Activated T-cell treated with anti-CD3 and anti-CD28 coated beads, Interleukin-2, amount 50 U/mL, for 1 hour (primary cell): ENCODE measurements around the gene NSF.
A peak's percentile ranks its signal among the peaks of the same experiment; 100 is the strongest.
"Not testable (repeated sequence)": the region's sequence is repeated elsewhere in the genome, so short reads cannot be mapped to it uniquely, and the experiment has no call there.

Experiments used
- DNase-seq: peaks from one replicate; pipeline ENCODE4 v3.0.0-alpha.2; 2020

NSF gene

DNA sequence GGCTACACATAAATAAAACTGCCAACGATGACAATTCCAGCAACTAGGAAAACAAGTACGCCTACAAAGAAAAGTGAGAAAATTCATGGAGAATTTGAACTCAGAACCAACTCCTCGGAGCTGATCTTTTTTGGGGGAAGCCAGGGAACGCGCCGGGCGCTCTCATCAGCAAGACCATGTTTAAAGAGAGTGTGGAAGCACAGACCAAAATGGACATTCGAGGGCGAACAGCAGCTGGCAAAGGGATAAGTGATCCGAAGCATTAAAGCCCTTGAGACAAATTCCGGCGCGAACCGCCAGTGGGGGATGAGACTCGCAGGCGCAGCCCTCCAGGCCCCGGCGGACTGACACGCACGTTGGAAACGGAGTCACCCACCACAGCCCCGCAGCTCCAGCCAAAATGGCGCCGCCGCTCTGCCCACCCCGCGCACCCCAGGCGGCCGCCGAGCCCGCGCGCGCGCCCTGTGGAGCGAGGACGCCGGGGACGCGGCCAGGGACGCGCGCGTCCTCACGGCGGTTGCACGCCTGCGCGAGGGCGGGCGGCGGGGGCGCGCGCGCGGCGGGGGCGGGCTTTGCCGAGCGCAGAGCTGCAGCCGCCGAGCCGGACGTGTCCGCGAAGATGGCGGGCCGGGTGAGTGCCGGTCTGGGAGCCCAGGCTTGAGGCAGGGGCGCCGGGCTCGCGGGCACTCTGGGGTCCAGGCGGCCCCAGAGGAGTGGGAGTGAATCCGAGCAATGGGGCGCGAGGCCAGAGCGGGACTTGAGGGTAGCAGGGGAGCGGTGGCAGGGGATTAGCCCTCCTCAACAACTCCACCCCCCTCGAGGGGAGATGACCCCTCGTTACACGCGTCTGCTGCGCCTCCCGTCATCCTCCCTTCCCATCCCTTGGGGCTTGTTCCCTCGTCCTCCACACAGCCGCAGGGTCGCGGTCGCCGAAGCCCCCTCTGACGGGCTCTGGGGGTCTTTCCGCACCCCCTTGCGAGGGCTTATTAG, at the start of gene NSF:
NSF (plus strand) TSS at position 513 of the 990 bp plus-strand sequence; CDS start at position 620, 107 bp downstream.
- not testable (repeated sequence) for DNase-seq

DNA sequence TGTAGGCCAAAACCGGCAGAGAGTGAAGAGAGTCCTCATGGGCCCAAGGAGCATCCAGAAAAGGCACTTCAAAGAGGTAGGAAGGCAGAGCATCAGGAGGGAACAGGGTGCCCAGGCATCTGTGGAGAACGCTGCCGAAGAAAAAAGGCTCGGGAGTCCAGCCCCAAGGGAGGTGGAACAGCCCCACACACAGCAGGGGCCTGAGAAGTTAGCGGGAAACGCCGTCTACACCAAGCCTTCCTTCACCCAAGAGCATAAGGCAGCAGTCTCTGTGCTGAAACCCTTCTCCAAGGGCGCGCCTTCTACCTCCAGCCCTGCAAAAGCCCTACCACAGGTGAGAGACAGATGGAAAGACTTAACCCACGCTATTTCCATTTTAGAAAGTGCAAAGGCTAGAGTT, 41.9 kb upstream of the NSF start:
- not testable (repeated sequence) for DNase-seq

DNA sequence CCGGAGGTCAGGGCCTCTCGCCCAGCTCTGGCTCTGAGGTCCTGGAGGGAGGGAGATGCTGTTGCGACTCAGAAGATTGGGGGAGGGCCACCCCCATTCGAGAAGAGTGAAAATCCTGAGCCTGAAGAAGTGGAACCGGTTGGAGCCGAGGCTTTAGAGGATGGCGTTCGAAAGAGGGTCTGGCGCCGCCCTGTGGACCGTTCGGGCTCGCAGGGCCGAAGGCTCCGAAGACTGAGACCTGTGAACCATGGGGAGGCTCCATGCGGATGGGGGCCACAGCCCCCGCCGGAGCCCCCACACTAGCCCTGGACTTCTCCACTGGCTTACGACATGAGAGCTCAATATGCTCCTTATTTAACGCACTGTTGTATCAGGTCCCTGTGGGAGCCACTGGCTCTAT, 31.3 kb upstream of the NSF start:
- not testable (repeated sequence) for DNase-seq

DNA sequence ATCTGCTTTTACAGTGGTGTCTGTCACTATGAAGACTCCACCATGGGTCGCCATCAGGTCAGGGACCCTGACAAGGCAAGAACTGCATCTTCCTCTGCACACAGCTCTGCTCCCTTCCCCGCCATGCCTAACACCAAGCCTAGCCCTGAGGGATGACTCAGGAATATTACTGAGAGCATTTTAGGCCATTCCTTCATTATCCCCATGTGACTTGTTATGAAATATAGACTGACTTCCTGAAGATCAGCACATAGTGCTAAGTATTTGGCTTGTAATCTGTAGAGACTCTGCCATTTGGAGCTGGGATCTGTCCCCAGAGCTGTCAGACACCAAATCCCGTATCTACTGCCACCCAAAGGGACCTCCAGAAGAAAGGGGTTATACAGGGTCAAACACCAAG, 30.4 kb upstream of the NSF start:
- not testable (repeated sequence) for DNase-seq

DNA sequence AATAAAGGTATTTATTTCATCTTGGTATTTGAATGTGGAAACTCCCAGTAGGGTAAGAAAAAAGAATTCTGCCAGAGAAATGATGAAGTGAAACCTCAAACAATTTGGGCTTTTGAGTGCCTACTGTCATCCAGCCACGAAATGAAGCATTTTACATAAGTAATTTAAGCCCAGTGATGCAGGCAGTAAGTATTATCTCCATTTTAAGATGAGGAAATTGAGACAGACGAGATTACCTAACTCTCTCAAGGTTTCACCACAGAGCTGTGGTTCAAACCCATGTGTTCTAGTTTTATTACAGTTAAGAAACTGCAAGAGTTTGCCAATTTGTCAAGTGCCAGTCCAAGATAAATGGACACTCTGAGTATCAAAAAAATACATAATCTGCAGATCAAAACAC, 24.2 kb upstream of the NSF start:
- DNase-seq = not testable (repeated sequence)

DNA sequence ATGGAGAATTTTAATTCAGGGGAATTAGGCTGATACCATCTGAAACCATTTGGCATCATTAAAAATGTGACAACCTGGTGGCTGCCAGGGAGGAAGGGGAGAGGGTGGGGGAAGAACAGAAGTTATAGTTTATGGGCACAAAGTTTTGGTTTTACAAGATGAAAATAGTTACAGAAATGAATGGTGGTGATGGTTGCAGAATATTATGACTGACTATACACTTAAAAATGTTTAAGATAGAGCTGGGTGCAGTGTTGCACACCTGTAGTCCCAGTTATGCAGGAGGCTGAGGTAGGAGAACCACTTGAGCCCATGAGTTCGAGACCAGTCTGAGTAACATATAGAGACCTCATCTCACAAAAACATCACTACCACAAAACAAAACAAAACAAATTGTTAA, 23.5 kb upstream of the NSF start:
- DNase-seq = not testable (repeated sequence)

DNA sequence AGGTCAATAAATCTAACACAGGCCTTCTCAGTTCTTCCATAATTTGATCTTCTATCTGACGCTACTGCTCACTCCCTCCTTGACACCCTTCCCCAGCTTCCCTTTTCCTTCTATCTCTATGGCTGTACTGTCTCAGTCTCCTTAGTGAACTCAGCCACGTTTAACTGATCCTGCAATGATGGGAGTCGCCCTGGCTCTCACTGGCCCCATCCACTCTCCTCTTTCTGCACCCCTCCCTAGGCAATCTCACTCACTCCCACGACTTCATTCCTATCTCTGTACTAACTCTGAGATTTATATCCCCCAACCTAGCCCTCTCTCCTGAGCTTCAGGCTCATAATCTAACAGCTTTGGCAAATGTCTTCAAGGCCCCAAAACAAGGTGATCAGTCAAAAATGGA, 18.7 kb upstream of the NSF start:
- not testable (repeated sequence) for DNase-seq

DNA sequence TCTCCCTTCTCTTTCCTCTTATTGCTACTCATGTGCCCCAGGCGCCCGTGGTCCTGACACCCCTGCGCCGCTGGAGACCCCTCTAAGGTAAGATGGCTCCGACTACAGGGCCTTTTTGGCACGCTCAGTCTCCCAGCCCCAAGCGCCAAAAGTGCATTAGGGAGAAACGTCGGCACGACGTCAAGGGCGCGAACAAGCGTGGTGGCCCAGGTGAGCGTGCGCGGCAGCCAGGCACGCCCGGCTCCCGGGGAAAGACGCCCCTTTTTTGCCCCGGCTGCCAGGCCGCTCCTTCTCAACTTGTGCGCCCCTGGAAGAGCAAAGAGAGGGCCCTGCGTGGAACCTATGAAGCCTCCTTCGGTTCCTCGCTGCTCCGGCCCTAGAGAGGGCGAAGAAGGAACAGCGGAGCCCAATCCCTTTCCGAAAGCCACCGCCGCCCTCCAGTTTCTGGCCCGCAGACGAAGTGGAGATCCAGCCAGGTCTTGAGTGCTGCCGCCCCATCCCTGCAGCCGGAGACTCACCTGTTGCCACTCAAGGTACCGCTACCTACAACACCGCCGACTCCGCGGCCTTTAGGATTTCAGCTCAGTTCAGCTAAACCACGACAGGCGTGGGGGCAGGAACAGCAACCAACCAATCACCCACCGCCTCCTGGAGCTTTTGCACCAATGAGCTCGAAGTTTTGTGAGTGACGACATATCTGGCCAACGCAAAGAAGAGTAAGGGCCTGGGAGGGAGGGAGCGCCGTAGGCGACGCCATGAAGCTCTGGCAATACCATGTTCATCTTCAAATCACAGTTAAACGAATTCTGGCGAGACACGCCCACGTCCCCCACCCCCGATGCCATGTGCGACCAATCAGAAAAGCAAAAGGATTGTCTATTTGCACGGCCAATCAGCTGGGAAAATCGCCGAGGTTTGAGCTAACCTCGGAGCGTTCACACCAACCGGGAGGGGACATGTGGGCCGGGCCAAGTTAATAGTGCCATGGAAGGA, 11.1 kb upstream of the NSF start, which contains the start of gene ARL17A:
ARL17A (minus strand) TSS at position 609 of the 993 bp plus-strand sequence. CDS start 3,369 bp downstream, outside the sequence.
- DNase-seq = peak; percentile 61

DNA sequence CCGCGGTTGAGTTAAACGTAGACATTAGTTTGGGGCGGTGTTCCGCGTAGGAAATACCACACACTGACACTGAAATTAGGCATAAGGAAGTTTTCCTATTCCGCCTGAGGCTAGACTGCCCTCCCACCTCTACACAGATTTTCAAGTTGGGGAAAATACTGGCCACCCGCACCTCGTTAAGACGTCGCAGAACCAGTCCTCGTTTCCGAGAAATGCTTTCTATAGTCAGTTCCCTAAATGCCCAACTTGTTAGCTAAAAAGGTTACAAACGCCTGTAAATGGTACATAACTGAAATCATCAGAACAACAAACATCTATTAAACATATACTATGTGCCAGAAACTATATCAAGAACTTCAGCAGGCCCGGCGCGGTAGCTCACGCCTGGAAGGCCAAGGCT, 10.4 kb upstream of the NSF start:
- DNase-seq = not testable (repeated sequence)

DNA sequence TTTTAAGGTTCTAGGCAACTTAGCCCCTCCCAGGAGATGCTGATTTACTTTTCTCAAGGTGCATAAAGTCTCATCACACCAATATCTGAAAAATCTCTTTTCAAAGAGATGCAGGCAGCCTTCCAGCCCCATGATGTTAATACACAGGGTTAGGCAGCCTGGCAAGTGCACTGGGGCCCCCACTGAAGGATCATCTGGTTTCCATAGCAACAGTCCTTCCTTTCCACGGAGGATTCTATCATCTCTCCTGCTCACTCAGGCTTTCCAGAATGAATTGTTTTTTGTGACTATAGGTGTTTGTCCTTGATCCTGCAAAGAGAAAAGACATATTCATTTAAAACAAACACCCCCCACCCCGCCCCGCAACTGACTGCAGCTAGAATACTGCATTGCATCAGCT, 5.0 kb upstream of the NSF start:
- not testable (repeated sequence) for DNase-seq

DNA sequence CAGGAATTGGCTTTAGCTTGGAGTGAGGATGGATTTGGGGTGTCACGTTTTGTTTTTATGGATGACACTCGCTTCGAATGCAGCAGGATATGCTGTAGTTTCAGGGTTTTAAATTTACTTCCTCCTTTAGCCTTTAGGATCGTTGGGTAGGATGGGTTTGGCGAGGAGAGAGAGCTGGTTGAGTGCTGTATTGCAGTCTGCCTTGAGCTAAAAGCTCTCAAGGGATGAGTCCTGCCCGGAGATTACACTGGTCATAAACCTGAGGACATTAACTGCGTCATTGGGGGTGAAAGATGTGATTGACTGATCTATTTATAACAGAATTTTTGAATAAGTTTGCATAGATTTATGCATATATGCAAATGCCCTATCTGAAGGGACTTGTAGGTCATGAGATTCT, 863 bp downstream of the NSF start:
- not testable (repeated sequence) for DNase-seq

DNA sequence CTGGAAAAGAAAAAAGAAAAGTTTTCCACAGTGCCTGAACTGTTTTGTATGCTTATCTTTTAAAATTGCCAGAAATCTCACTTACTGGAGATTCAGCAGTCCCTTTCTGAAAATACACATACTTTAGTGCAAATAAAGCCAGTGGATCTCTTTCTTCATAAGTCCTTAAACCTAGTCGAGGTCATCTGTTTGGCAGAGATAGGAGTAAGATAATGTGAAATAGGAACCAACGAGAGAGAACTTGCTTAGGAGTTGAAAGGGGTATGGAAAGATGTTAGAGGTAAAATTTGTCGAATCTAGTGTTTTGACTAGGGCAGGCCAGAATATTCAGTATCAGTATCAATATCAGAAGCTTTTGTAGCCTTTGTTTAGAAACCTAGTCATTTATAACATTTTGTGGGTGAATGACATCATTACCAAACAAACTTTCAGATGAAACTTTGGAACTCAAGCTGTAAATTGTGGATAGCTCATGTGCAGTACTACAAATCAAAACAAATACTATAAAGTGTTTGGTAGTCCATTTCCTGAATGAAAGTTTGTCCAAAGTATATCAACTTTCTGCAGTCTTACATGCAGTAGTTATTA, 8.0 kb downstream of the NSF start:
- DNase-seq = not testable (repeated sequence)

DNA sequence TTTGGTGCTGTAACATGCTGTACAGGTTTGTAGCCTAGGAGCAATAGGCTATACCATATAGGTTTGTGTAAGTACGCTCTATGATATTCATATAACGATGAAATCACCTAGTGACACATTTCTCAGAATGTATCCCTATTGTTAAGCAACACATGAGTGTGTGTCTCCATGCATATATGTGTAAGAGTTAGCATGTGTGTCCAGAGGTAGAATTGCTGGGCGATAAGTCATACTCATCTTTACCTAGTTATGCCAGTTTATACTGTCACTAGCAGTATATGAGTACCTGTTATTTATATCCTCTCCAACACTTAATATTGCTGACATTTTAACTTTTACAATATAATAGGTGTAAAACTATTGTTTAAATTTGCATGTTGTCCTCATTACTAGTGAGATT, 10.3 kb downstream of the NSF start:
- DNase-seq = not testable (repeated sequence)

DNA sequence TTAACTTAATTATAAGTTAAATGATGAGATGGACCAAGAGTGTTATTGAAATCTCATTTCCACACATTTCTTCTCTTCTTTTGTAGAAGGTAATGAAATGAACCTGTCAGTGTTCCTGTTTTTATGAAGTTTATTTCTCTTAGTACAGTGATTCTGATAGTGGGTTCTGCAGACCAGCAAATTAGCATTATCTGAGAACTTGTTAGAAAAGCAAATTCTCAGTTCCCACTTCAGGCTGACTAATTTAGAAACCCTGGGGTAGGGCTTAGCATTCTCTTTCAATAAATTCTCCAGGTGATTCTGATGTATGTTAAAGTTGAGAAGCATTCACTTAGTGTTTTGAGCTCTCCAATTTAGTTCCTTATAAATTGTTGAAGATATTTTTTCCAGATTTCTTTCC, 12.7 kb downstream of the NSF start:
- not testable (repeated sequence) for DNase-seq

DNA sequence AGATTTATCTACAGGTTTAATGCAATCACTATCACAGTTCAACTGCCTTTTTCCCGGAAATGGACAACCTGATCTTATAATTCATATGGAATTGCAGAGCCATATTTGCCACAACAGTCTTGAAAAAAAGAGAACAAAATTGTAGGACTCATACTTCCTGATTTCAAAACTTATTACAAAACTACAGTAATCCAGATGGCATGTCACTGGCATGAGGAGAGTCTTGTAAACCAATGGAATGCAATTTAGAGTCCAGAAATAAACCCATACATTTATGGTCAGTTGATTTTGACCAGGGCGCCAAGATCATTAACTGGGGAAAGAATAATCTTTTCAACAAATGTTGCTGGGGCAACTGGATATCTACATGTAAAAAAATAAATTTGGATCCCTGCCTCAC, 20.8 kb downstream of the NSF start:
- DNase-seq = not testable (repeated sequence)

DNA sequence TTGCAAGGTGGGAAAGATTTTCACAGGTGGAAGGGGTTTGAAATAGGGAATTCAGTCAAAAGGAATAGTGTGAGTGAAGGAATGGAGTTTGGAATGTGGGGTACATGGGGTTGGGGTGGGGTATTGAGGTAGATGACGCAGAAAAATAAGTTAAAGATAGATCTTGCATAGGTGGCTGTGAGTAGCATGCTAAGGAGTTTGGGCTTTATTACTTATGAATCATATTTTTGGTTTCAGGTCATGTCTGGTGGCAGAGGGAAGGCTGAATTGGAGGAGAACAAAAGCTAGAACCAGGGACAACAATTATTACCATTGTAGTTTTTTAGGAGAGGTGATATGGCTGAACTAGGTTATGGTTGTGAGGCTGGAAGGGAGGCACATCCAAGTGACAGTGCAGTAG, 23.4 kb downstream of the NSF start:
- DNase-seq = not testable (repeated sequence)

DNA sequence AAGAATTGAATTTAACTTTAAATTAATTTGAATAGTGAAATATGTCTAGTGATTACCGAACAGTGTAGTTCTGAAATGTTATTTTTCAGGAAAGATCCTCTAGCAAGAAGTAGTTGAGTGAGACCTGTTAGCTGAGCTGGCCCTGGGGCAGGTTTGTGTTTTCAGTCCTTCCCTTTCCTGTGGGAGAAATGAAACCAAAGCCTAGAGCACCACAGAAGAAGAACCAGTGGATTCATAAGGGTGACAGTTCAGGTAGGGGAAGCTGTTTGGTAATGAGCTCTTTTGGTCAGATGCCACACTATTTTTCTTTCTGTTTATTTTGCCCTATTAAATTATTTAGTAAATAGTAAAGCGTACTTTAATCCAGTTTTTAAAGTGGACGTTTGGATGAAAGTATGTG, 26.7 kb downstream of the NSF start:
- not testable (repeated sequence) for DNase-seq

DNA sequence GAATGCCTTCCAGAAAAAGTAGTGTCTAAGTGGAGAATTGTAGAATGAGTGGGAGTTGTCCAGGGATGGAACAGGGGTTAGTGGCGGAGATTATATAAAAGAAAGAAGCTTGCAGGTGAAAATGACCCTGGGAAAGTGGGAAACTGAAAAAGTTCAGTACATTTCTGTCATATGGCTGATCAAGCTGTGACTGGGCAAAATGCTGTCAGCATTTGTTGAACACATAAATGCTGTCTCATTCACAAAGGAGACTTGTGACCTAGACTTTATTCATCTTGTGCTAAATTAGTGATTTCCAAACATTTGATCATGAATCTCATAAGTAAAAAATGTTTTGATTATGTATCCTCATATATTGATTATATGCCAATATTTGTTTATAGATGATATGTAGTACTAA, 28.5 kb downstream of the NSF start:
- DNase-seq = not testable (repeated sequence)

DNA sequence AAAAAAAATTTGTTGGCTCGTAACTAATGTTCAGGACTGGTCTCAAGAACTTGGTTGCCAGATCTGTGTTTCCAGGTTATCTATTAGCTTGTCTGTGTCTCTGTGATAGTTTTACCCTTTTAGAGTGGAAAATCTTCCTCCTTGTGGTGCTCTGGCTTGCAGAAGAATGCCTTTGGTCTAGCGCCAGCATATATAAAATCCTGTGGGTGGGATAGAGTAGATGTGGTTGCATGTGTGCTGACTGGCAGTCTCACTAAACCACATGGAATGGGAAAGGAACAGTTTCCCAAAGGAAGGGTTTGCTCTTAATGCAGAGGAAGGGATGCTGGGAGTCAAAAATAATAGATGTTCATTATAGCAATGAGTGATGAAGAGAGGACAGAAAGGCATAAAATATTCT, 33.3 kb downstream of the NSF start:
- DNase-seq = not testable (repeated sequence)

DNA sequence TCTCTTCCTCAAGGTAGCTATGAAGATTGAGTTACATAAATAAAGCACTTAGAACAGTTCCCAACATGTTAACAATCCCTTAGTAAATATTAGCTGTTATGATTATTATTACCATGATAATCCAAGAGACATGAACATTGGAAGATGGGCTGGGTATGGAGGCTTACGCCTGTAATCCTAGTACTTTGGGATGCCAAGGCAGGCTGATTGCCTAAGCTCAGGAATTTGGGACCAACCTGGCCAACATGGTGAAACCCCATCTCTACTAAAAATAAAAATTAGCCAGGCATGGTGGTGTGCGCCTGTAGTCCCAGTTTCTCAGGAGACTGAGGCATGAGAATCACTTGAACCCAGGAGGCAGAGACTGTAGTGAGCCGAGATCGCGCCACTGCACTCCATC, 34.3 kb downstream of the NSF start:
- DNase-seq = not testable (repeated sequence)

DNA sequence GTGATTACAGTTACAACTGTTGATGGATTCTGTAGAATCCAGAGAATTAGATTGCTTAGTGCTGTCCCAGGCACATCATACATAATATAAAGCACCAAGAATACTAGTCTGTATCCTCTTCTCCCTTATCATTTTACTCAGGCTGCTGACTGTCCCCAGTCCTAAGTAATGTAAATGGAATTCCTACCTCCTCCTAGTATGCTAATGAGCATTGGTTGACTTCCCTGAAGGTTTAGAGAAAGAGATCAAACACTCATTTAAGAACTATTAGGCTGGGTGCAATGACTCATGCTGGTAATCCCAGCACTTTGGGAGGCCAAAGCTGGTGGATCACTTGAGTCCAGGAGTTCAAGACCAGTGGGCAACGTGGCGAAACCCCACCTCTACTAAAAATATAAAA, 37.0 kb downstream of the NSF start:
- DNase-seq = not testable (repeated sequence)

DNA sequence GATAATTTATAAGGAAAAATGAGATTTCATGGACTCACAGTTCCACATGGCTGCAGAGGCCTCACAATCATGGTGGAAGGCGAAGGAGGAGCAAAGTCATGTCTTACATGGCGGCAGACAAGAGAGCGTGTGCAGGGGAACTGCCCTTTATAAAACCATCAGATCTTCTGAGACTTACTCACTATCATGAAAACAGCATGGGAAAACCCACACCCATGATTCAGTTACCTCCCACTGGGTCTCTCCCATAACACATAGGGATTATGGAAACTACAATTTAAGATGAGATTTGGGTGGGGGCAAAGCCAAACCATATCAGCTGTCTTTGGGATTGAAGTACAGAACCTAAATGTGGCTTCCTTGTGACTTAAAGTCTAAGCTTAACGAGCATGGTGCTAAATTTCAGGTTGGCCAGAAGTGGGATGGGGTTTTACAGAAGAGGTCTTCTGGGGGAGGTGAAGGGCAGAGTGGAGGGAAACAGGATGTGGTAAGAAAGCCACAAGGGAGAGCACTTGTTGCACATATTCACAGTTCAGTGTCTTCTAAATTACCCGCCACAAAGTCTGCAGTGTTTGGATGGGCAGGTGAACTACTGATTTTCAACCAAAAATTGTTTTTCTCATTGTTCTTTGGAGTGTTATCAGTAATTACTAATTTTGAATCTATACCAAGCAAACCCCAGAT, 38.4 kb downstream of the NSF start:
- DNase-seq = not testable (repeated sequence)
